Kidney (tissue), 14 donors: ENCODE results near the gene MYCBP2. TPM values are rescaled to one million over a fixed set of nuclear protein-coding genes. Genes with fewer than 3 reads are reported as not detected.

Source experiments
- DNase-seq, 5 donors: peaks; one replicate each; pipeline ENCODE4 v3.0.0-alpha.2; 2013 to 2020
- FAIRE-seq: peaks from 2 replicates; lab custom pipeline; 2012; peaks lifted over from hg19 to GRCh38; lab: Jason Lieb, UNC
- H3K27ac ChIP-seq, 2 donors: one replicate each; pipeline ENCODE4 v1.7.0; 2013; ENCODE audit warnings: low read depth in 2 of 2, low read length in 2 of 2, inconsistent platforms in 1 of 2
- H3K27me3 ChIP-seq: one replicate; pipeline ENCODE4 v1.7.1; 2013; ENCODE audit warnings: low read length, inconsistent platforms; ENCODE audit not compliant: control insufficient read depth, insufficient read depth
- H3K36me3 ChIP-seq, 3 donors: one replicate each; pipeline versions ENCODE4 v1.7.0 to v1.7.1; 2013; ENCODE audit warnings: low read length in 3 of 3, control low read depth in 1 of 3, inconsistent platforms in 1 of 3; ENCODE audit not compliant: insufficient read depth in 3 of 3, control insufficient read depth in 2 of 3
- H3K4me1 ChIP-seq, 3 donors: one replicate each; pipeline versions ENCODE4 v1.7.0 to v1.7.1; 2013; ENCODE audit warnings: low read length in 3 of 3, inconsistent platforms in 1 of 3, low read depth in 1 of 3; ENCODE audit not compliant: control insufficient read depth in 2 of 3, insufficient read depth in 2 of 3
- H3K4me3 ChIP-seq, 3 donors: one replicate each; pipeline versions ENCODE4 v1.7.0 to v1.8.1; 2013; ENCODE audit warnings: low read length in 3 of 3, control low read depth in 1 of 3, inconsistent platforms in 1 of 3
- H3K9ac ChIP-seq, 3 donors: one replicate each; pipeline versions ENCODE4 v1.7.0 to v1.7.1; 2013; ENCODE audit warnings: low read length in 3 of 3, control low read depth in 1 of 3, inconsistent platforms in 1 of 3
- H3K9me3 ChIP-seq, 3 donors: one replicate each; pipeline versions ENCODE4 v1.7.0 to v1.7.1; 2013; ENCODE audit warnings: low read length in 3 of 3, control low read depth in 1 of 3, inconsistent platforms in 1 of 3; ENCODE audit not compliant: control insufficient read depth in 2 of 3, insufficient read depth in 1 of 3
- intact Hi-C: fragments of 100-400 bp; cut with DNase I; formaldehyde crosslinking; loops from one replicate; pipeline ENCODE4 v1.11.1; 2022
- polyA plus RNA-seq: library from polyadenylated mRNA; stranded (reverse); fragments of 350-450 nt; fragmentation: Illumina TruSeq; extraction: RNeasy Lipid Tissue Mini Kit (QIAGEN cat#74804); gene quantifications from one replicate; pipeline ENCODE4 v1.2.3, GENCODE V29; 2014; ENCODE audit warnings: low read depth, low replicate concordance; ENCODE audit not compliant: insufficient read depth
- total RNA-seq: library from RNA; stranded (reverse); fragmentation: NEBNext Ultra II Directional; extraction: Animal tissue kit (Norgen Biotek cat#: 25700); gene quantifications from one replicate; pipeline ENCODE4 v1.2.1, GENCODE V29; 2021
- TF ChIP-seq, protein P1 (sequence below): IDR thresholded peaks from 3 replicates; pipeline ENCODE4 v1.5.1; 2012; ENCODE audit warnings: mild to moderate bottlenecking, moderate library complexity, borderline replicate concordance; ENCODE audit not compliant: insufficient read depth; ENCODE audit errors: extremely low read depth
- donor health status: control.
- donor health status: control.
- donor health status: control.
- donor health status: control.
- donor health status: control.
- donor health status: DM: yes; HTN: yes; CAD: no.
- donor health status: Normal renal cell carcinoma (clear cell type).

The MYCBP2 gene
- total and polyA plus RNA-seq, 2 donors from 2014 or later = 14.5 to 96.4 TPM

DNA sequence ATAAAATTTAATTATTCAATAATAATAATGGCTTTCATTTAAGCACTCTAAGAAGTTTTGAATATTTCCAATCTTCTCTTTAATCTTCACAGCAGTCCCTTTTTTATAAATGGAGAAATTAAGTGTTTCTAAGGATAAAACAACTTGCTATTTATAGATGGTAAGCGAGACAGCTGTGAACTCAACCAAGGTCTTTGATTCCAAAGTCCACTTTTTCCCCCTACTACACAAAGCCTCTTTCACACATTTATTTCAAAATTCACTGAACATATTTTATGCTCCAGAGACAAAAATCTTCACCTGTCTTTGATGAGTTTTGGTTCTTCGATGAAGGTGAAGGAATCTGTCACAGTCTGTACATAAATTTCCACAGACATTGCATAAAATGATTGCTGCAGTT, 265.5 kb downstream of the MYCBP2 start:
- FAIRE-seq = no peak
- peaks cover 5 to 10% (median 7%) of the 10 kb centered on the region in 3 donors for H3K36me3 ChIP-seq
- intact Hi-C loops = no loop called here

DNA sequence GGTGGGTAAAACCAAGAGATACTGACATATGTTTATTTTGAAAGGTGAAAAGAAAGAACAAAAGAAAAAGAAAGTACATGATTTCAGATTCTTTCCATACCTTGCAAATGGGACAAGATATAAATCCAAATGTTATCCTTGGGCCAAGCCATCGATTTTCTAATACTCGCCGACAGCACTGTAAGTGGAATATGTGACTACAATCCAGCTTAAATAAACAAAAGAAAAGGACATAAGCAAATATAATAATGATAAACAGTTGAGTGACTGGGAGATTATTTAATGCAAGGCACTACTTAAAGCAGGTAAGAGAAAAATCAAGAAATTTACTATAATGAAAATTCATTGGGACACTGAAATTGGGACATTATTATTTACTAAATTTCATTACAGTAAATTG, 270.0 kb downstream of the MYCBP2 start:
- TF ChIP-seq, protein P1, sequence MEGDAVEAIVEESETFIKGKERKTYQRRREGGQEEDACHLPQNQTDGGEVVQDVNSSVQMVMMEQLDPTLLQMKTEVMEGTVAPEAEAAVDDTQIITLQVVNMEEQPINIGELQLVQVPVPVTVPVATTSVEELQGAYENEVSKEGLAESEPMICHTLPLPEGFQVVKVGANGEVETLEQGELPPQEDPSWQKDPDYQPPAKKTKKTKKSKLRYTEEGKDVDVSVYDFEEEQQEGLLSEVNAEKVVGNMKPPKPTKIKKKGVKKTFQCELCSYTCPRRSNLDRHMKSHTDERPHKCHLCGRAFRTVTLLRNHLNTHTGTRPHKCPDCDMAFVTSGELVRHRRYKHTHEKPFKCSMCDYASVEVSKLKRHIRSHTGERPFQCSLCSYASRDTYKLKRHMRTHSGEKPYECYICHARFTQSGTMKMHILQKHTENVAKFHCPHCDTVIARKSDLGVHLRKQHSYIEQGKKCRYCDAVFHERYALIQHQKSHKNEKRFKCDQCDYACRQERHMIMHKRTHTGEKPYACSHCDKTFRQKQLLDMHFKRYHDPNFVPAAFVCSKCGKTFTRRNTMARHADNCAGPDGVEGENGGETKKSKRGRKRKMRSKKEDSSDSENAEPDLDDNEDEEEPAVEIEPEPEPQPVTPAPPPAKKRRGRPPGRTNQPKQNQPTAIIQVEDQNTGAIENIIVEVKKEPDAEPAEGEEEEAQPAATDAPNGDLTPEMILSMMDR = no peak
- H3K36me3 ChIP-seq = peaks cover 0 to 5% (median 0%) of the 10 kb centered on the region in 3 donors
- H3K4me3 ChIP-seq = no peak overlapping the region
- no peak overlapping the region for H3K9ac ChIP-seq
- intact Hi-C loops = no loop called here
- peaks cover 0 to 18% (median 0%) of the 10 kb centered on the region in 3 donors for H3K4me1 ChIP-seq
- no peak for DNase-seq
- no peaks in the 10 kb centered on the region for H3K27me3 ChIP-seq
- no peak for FAIRE-seq
- H3K9me3 ChIP-seq = no peaks in the 10 kb centered on the region
- H3K27ac ChIP-seq = peak overlapping the region in 1 of 2 donors; percentile 20

More for the DNA sequence above, 265.5 kb downstream of the MYCBP2 start:
- Histone ChIP-seq H3K4me1 (peaks cover 0 to 6% (median 0%) of the 10 kb centered on the region in 3 donors), H3K27me3 (no peaks in the 10 kb centered on the region), H3K4me3 (no peak overlapping the region), H3K9me3 (no peaks in the 10 kb centered on the region), H3K9ac (no peak overlapping the region), H3K27ac (no peak overlapping the region)
- DNase-seq = no peak
- TF ChIP-seq, protein P1 = no peak

DNA sequence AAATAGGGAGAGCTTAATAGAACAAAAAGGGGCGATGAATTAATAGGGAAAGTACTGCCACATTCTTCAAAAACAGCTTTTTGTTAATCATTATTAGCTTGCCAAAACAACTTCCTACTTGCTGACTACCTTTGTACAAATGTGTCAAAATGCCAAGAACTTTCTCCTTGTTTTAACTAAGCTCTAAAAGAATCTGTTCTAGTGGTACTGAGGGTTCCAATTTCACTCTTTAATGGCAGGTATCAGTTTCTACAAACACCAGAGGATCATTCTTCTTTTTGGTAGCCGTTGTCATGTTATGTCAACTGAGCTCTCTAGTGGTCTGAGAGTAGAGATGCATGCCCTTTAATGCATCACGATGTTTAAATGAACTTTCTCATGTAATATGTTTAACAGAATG, 270.5 kb downstream of the MYCBP2 start:
- peak in 2 of 5 donors; percentile 52 to 53 for DNase-seq
- TF ChIP-seq, protein P1 = no peak
- Histone ChIP-seq H3K9me3 (no peaks in the 10 kb centered on the region), H3K36me3 (peaks cover 0 to 6% (median 0%) of the 10 kb centered on the region in 3 donors), H3K4me1 (peaks cover 0 to 18% (median 0%) of the 10 kb centered on the region in 3 donors), H3K27ac (peak overlapping the region; percentile 20 to 40), H3K27me3 (no peaks in the 10 kb centered on the region), H3K9ac (no peak overlapping the region), H3K4me3 (no peak overlapping the region)
- intact Hi-C loops = no loop called here
- peak; percentile 96 for FAIRE-seq

DNA sequence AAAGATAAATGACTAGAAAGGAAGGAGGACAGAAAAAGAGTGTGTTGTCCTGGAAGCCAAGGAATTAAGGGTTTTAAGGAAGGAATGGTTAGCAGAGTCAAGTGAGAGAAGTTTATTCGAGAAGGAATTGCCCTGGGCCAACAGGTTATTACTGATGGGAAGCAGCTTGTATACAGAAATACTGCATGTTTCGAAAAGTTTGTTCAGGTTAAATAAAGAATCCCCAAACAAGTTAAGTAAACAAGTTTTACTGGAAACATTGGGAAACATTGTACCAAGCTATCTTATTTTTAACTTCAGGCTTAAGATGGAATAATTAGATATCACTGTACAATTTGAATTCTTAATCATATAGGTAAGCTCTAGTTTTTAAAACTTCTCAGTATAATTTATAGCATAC, 271.7 kb downstream of the MYCBP2 start:
- Histone ChIP-seq H3K4me1 (peaks cover 0 to 18% (median 0%) of the 10 kb centered on the region in 3 donors), H3K27ac (peak overlapping the region in 1 of 2 donors; percentile 15), H3K4me3 (no peak overlapping the region), H3K9me3 (no peaks in the 10 kb centered on the region), H3K9ac (peak overlapping the region in 1 of 3 donors; percentile 8), H3K36me3 (peaks cover 0 to 11% (median 6%) of the 10 kb centered on the region in 3 donors), H3K27me3 (no peaks in the 10 kb centered on the region)
- TF ChIP-seq, protein P1 = no peak
- no peak for DNase-seq
- intact Hi-C loops = no loop called here
- no peak for FAIRE-seq
